HFFc6 (cell line): ENCODE results near the gene NIPAL3. TPM values are rescaled to one million over a fixed set of nuclear protein-coding genes. Genes with fewer than 3 reads are reported as not detected.
A peak's percentile ranks its signal among the peaks of the same experiment; 100 is the strongest.
"Not testable (repeated sequence)": the region's sequence is repeated elsewhere in the genome, so short reads cannot be mapped to it uniquely, and the experiment has no call there.

Experiments used
- DNase-seq: peaks from one replicate; pipeline ENCODE4 v3.0.0-alpha.2; 2018
- H3K27ac Mint-ChIP-seq: 2 replicates; pipeline ENCODE4 v1.8.0; 2020; ENCODE audit warnings: mild to moderate bottlenecking, mixed read lengths
- H3K27me3 Mint-ChIP-seq: 2 replicates; pipeline ENCODE4 v1.8.0; 2021; ENCODE audit warnings: mild to moderate bottlenecking, moderate library complexity, mixed read lengths; ENCODE audit not compliant: insufficient read depth
- H3K36me3 Mint-ChIP-seq: 2 replicates; pipeline ENCODE4 v1.8.0; 2021; ENCODE audit warnings: low read depth, mixed read lengths
- H3K4me1 Mint-ChIP-seq: 2 replicates; pipeline ENCODE4 v1.8.0; 2020; ENCODE audit warnings: low read depth, mixed read lengths
- H3K4me3 Mint-ChIP-seq: 2 replicates; pipeline ENCODE4 v1.8.0; 2020; ENCODE audit warnings: mild to moderate bottlenecking, moderate library complexity, mixed read lengths
- H3K9me3 Mint-ChIP-seq: 2 replicates; pipeline ENCODE4 v1.8.0; 2020; ENCODE audit warnings: mild to moderate bottlenecking, mixed read lengths
- CTCF ChIP-seq: fragments of 200-600 bp; sonication (generic); IDR thresholded peaks from 2 replicates; pipeline ENCODE4 v1.5.0; 2021; ENCODE audit warnings: antibody characterized with exemption, mild to moderate bottlenecking
- total RNA-seq, 6 experiments: library from RNA; stranded (reverse); fragmentation: NEBNext Ultra II Directional; extraction: Animal tissue kit (Norgen Biotek cat#: 25700); gene quantifications; 2 replicates in 1 of 6; 3 replicates in 5 of 6; pipeline ENCODE4 v1.2.3, GENCODE V29; 2021

The NIPAL3 gene
- total RNA-seq, 6 experiments from 2014 or later, result 97.8 to 164 (median 107) TPM

- Mint-ChIP-seq H3K9me3 (no peaks in the 10 kb centered on the region), H3K4me1 (peaks cover 25% of the 10 kb centered on the region), H3K36me3 (peaks cover 31% of the 10 kb centered on the region), H3K27ac (no peak overlapping the region), H3K27me3 (no peaks in the 10 kb centered on the region), H3K4me3 (no peak overlapping the region)
- DNase-seq, result no peak
- no peak for TF ChIP-seq CTCF
These were observed 27.2 kb downstream of the NIPAL3 start for GRCh38 chr1:24442764-24443163.

GRCh38 chr1:24443241-24443656, 27.6 kb downstream of the NIPAL3 start:
- H3K27ac Mint-ChIP-seq, result no peak overlapping the region
- peaks cover 31% of the 10 kb centered on the region for H3K36me3 Mint-ChIP-seq

GRCh38 chr1:24446446-24446845, 30.8 kb downstream of the NIPAL3 start:
- H3K4me3 Mint-ChIP-seq, result not testable (repeated sequence)
- peaks cover 34% of the 10 kb centered on the region for H3K4me1 Mint-ChIP-seq

More at GRCh38 chr1:24443241-24443656, 27.6 kb downstream of the NIPAL3 start:
- no peak for DNase-seq
- no peak for TF ChIP-seq CTCF
- Mint-ChIP-seq H3K4me3 (no peak overlapping the region), H3K27me3 (no peaks in the 10 kb centered on the region; the same call in 1 of the 2 replicates), H3K9me3 (no peaks in the 10 kb centered on the region), H3K4me1 (peaks cover 20% of the 10 kb centered on the region)

GRCh38 chr1:24450316-24450715, 34.7 kb downstream of the NIPAL3 start:
- Mint-ChIP-seq H3K9me3 (no peaks in the 10 kb centered on the region), H3K27me3 (no peaks in the 10 kb centered on the region; the same call in 1 of the 2 replicates), H3K4me3 (no peak overlapping the region), H3K36me3 (peaks cover 56% of the 10 kb centered on the region), H3K4me1 (peaks cover 46% of the 10 kb centered on the region), H3K27ac (peak overlapping the region; percentile 43; the same call in 1 of the 2 replicates)
- DNase-seq, result no peak
- TF ChIP-seq CTCF, result no peak

More at GRCh38 chr1:24446446-24446845, 30.8 kb downstream of the NIPAL3 start:
- not testable (repeated sequence) for DNase-seq, H3K9me3 Mint-ChIP-seq, H3K27me3 Mint-ChIP-seq, H3K27ac Mint-ChIP-seq
- peaks cover 47% of the 10 kb centered on the region for H3K36me3 Mint-ChIP-seq

- DNase-seq, result no peak
- Mint-ChIP-seq H3K4me1 (peaks cover 46% of the 10 kb centered on the region), H3K27me3 (no peaks in the 10 kb centered on the region; the same call in 1 of the 2 replicates), H3K4me3 (no peak overlapping the region), H3K27ac (peak overlapping the region; percentile 43; the same call in 1 of the 2 replicates), H3K36me3 (peaks cover 50% of the 10 kb centered on the region), H3K9me3 (no peaks in the 10 kb centered on the region)
- TF ChIP-seq CTCF, result no peak
These were observed 35.3 kb downstream of the NIPAL3 start for GRCh38 chr1:24450857-24451397.

- peaks cover 46% of the 10 kb centered on the region for H3K4me1 Mint-ChIP-seq
- H3K9me3 Mint-ChIP-seq, result no peaks in the 10 kb centered on the region
- H3K27me3 Mint-ChIP-seq, result no peaks in the 10 kb centered on the region; the same call in 1 of the 2 replicates
- no peak overlapping the region; the same call in 1 of the 2 replicates for H3K27ac Mint-ChIP-seq
- no peak for DNase-seq
- no peak overlapping the region for H3K4me3 Mint-ChIP-seq
- H3K36me3 Mint-ChIP-seq, result peaks cover 45% of the 10 kb centered on the region
- TF ChIP-seq CTCF, result no peak
These were observed 36.1 kb downstream of the NIPAL3 start for GRCh38 chr1:24451746-24452145.
